Bronchial epithelial cell (primary cell): Measurements from ENCODE around the gene CACNB2. TPM values are rescaled to one million over a fixed set of nuclear protein-coding genes. Genes with fewer than 3 reads are reported as not detected.

Source experiments
- DNase-seq: peaks from one replicate; pipeline ENCODE4 v3.0.0-alpha.2; 2010; ENCODE audit warnings: low read depth
- FAIRE-seq: peaks from 2 replicates; lab custom pipeline; 2011; peaks lifted over from hg19 to GRCh38; lab: Jason Lieb, UNC
- H3K27me3 ChIP-seq: 2 replicates; pipeline ENCODE4 v1.5.1; 2011; ENCODE audit warnings: low read length; ENCODE audit not compliant: control insufficient read depth, insufficient read depth
- H3K36me3 ChIP-seq: 2 replicates; pipeline ENCODE4 v1.5.1; 2011; ENCODE audit warnings: low read length; ENCODE audit not compliant: control insufficient read depth, insufficient read depth
- H3K4me3 ChIP-seq: 2 replicates; pipeline ENCODE4 v1.5.1; 2011; ENCODE audit warnings: mild to moderate bottlenecking, low read depth, low read length, control low read depth
- CTCF ChIP-seq: IDR thresholded peaks from 2 replicates; pipeline ENCODE4 v1.5.1; 2011; ENCODE audit warnings: mild to moderate bottlenecking, moderate library complexity, low read length, control low read depth, inconsistent platforms; ENCODE audit not compliant: insufficient read depth, severe bottlenecking
- total RNA-seq: library from RNA; depleted of rRNA; stranded (reverse); fragments of >200 nt; gene quantifications from 2 replicates; pipeline ENCODE4 v1.2.1, GENCODE V29; 2014

The CACNB2 gene
- total RNA-seq, 1 donor from 2014 or later: not detected

- H3K4me3 ChIP-seq: no peak overlapping the region
- no peaks in the 10 kb centered on the region for H3K36me3 ChIP-seq
- DNase-seq (no peak), FAIRE-seq (no peak)
- no peaks in the 10 kb centered on the region for H3K27me3 ChIP-seq
- TF ChIP-seq CTCF: no peak
Observed at GRCh38 chr10:18221882-18222281, 81.7 kb downstream of the CACNB2 start.

GRCh38 chr10:18222866-18223265 is 82.6 kb downstream of the CACNB2 start:
- DNase-seq (no peak), FAIRE-seq (no peak)
- Histone ChIP-seq H3K4me3 (no peak overlapping the region), H3K36me3 (no peaks in the 10 kb centered on the region), H3K27me3 (no peaks in the 10 kb centered on the region)
- no peak for TF ChIP-seq CTCF

- H3K36me3 ChIP-seq: no peaks in the 10 kb centered on the region
- no peaks in the 10 kb centered on the region for H3K27me3 ChIP-seq
- no peak for DNase-seq
- no peak for TF ChIP-seq CTCF
- no peak overlapping the region for H3K4me3 ChIP-seq
- no peak for FAIRE-seq
Observed at GRCh38 chr10:18223898-18224297, 83.7 kb downstream of the CACNB2 start.

- no peak for TF ChIP-seq CTCF
- no peak overlapping the region for H3K4me3 ChIP-seq
Observed at GRCh38 chr10:18224626-18225445, 84.6 kb downstream of the CACNB2 start.

GRCh38 chr10:18226336-18226735 is 86.1 kb downstream of the CACNB2 start:
- Histone ChIP-seq H3K4me3 (no peak overlapping the region), H3K36me3 (no peaks in the 10 kb centered on the region), H3K27me3 (no peaks in the 10 kb centered on the region)
- FAIRE-seq (no peak), DNase-seq (no peak)
- TF ChIP-seq CTCF: no peak

More at GRCh38 chr10:18224626-18225445, 84.6 kb downstream of the CACNB2 start:
- Histone ChIP-seq H3K27me3 (no peaks in the 10 kb centered on the region), H3K36me3 (no peaks in the 10 kb centered on the region)
- no peak for FAIRE-seq
- DNase-seq: no peak
